ENCODE results near the gene CDKN2B. TPM values are rescaled to one million over a fixed set of nuclear protein-coding genes. Genes with fewer than 3 reads are reported as not detected.

The CDKN2B gene
- total and polyA plus RNA-seq, 2 donors (not counting 3 experiments of a cell fraction or from before 2014, with no cell fraction given) = 1.6 to 2.1 TPM

DNA sequence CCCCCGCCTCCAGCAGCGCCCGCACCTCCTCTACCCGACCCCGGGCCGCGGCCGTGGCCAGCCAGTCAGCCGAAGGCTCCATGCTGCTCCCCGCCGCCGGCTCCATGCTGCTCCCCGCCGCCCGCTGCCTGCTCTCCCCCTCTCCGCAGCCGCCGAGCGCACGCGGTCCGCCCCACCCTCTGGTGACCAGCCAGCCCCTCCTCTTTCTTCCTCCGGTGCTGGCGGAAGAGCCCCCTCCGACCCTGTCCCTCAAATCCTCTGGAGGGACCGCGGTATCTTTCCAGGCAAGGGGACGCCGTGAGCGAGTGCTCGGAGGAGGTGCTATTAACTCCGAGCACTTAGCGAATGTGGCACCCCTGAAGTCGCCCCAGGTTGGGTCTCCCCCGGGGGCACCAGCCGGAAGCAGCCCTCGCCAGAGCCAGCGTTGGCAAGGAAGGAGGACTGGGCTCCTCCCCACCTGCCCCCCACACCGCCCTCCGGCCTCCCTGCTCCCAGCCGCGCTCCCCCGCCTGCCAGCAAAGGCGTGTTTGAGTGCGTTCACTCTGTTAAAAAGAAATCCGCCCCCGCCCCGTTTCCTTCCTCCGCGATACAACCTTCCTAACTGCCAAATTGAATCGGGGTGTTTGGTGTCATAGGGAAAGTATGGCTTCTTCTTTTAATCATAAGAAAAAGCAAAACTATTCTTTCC lies 34.2 kb downstream of the CDKN2B start:
- Histone ChIP-seq H3K4me3 (replicated peaks in 1 of 3; ENCODE audit: insufficient read depth in 1 of 3, low read depth in 1 of 3, low read length in 3 of 3) (peak overlapping the region; percentile 31 to 51 (median 35)), H3K4me2 (ENCODE audit: insufficient read depth, low read length) (peak overlapping the region; percentile 67), H3K27me3 (ENCODE audit: control insufficient read depth in 2 of 2, insufficient read depth in 2 of 2, low read length in 2 of 2) (peaks cover 77 to 99% of the 10 kb centered on the region in 2 experiments), H3K9ac (replicated peaks; ENCODE audit: extremely low read depth, insufficient read depth, low read length) (no peak overlapping the region), H3K9me1 (replicated peaks; ENCODE audit: control insufficient read depth, extremely low read depth, insufficient read depth, low read length) (no peaks in the 10 kb centered on the region), H3K9me3 (replicated peaks; ENCODE audit: control insufficient read depth, insufficient read depth, low read length) (no peaks in the 10 kb centered on the region), H3K79me2 (ENCODE audit: control insufficient read depth, insufficient read depth, low read length) (no peaks in the 10 kb centered on the region), H3K4me1 (ENCODE audit: control insufficient read depth, extremely low read depth, insufficient read depth, low read length) (peaks cover 19% of the 10 kb centered on the region), H2AFZ (ENCODE audit: low read depth, low read length) (peak overlapping the region; percentile 48), H3K36me3 (ENCODE audit: control insufficient read depth in 2 of 2, extremely low read depth in 1 of 2, insufficient read depth in 2 of 2, low read length in 2 of 2) (no peaks in the 10 kb centered on the region), H3K27ac (ENCODE audit: insufficient read depth, low read depth, low read length) (no peak overlapping the region), H4K20me1 (replicated peaks; ENCODE audit: control insufficient read depth, extremely low read depth, insufficient read depth, low read length) (peaks cover 2% of the 10 kb centered on the region)
- no peak for FAIRE-seq
- TF ChIP-seq, protein P1, sequence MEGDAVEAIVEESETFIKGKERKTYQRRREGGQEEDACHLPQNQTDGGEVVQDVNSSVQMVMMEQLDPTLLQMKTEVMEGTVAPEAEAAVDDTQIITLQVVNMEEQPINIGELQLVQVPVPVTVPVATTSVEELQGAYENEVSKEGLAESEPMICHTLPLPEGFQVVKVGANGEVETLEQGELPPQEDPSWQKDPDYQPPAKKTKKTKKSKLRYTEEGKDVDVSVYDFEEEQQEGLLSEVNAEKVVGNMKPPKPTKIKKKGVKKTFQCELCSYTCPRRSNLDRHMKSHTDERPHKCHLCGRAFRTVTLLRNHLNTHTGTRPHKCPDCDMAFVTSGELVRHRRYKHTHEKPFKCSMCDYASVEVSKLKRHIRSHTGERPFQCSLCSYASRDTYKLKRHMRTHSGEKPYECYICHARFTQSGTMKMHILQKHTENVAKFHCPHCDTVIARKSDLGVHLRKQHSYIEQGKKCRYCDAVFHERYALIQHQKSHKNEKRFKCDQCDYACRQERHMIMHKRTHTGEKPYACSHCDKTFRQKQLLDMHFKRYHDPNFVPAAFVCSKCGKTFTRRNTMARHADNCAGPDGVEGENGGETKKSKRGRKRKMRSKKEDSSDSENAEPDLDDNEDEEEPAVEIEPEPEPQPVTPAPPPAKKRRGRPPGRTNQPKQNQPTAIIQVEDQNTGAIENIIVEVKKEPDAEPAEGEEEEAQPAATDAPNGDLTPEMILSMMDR (IDR thresholded peaks at IDR 0.05; ENCODE audit: extremely low read depth in 1 of 2, insufficient read depth in 1 of 2, low read depth in 1 of 2, low read length in 2 of 2) = no peak
- peak; percentile 96 for TF ChIP-seq EZH2 (IDR thresholded peaks at IDR 0.05; ENCODE audit: borderline replicate concordance, low read depth, low read length, severe bottlenecking)
- no peak for TF ChIP-seq POLR2A (IDR thresholded peaks at IDR 0.05; ENCODE audit: low read depth, low read length)
- peak; percentile 51 for DNase-seq (ENCODE audit: low read depth, low spot score)
- dilution Hi-C loops (cut with MboI; ENCODE audit: extremely low pct_ligation_motif_present, low sequenced_read_pairs) = no loop called here
- ChIA-PET POLR2A (no interaction called here), CTCF (interaction anchor here (1.1 to 4.1 kb wide), 5 partner anchors 11 to 162 kb away, joined by 4 to 19 read pairs (median 12); partner anchors contain the start of gene CDKN2B)
- intact Hi-C loops (cut with micrococcal nuclease) = loop anchor here (1.0 kb wide), 1 partner anchor 8 kb away; no protein-coding TSS in a partner anchor
- BruUV-seq (replicated peaks) = no TSS peak

DNA sequence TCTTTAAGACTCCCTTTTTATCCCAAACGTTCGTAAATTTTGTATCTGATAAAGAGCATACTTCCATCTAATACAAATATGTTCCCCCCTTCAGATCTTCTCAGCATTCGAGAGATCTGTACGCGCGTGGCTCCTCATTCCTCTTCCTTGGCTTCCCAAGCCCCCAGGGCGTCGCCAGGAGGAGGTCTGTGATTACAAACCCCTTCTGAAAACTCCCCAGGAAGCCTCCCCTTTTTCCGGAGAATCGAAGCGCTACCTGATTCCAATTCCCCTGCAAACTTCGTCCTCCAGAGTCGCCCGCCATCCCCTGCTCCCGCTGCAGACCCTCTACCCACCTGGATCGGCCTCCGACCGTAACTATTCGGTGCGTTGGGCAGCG lies 34.8 kb downstream of the CDKN2B start:
- Histone ChIP-seq H3K27me3 (ENCODE audit: control insufficient read depth in 2 of 2, insufficient read depth in 2 of 2, low read length in 2 of 2) (peaks cover 77 to 99% of the 10 kb centered on the region in 2 experiments), H3K9ac (replicated peaks; ENCODE audit: extremely low read depth, insufficient read depth, low read length) (no peak overlapping the region), H3K9me3 (replicated peaks; ENCODE audit: control insufficient read depth, insufficient read depth, low read length) (no peaks in the 10 kb centered on the region), H3K4me3 (replicated peaks in 1 of 3; ENCODE audit: insufficient read depth in 1 of 3, low read depth in 1 of 3, low read length in 3 of 3) (peak overlapping the region in 2 of 3 experiments; percentile 31 to 51), H3K9me1 (replicated peaks; ENCODE audit: control insufficient read depth, extremely low read depth, insufficient read depth, low read length) (no peaks in the 10 kb centered on the region), H3K79me2 (ENCODE audit: control insufficient read depth, insufficient read depth, low read length) (no peaks in the 10 kb centered on the region), H2AFZ (ENCODE audit: low read depth, low read length) (peak overlapping the region; percentile 48), H3K36me3 (ENCODE audit: control insufficient read depth in 2 of 2, extremely low read depth in 1 of 2, insufficient read depth in 2 of 2, low read length in 2 of 2) (no peaks in the 10 kb centered on the region), H3K27ac (ENCODE audit: insufficient read depth, low read depth, low read length) (no peak overlapping the region), H3K4me1 (ENCODE audit: control insufficient read depth, extremely low read depth, insufficient read depth, low read length) (peaks cover 19% of the 10 kb centered on the region), H3K4me2 (ENCODE audit: insufficient read depth, low read length) (peak overlapping the region; percentile 24), H4K20me1 (replicated peaks; ENCODE audit: control insufficient read depth, extremely low read depth, insufficient read depth, low read length) (peaks cover 2% of the 10 kb centered on the region)
- BruUV-seq (replicated peaks) = no TSS peak
- FAIRE-seq = no peak
- intact Hi-C loops (cut with micrococcal nuclease) = no loop called here
- dilution Hi-C loops (cut with MboI; ENCODE audit: extremely low pct_ligation_motif_present, low sequenced_read_pairs) = no loop called here
- peak; percentile 29 for DNase-seq (ENCODE audit: low read depth, low spot score)
- ChIA-PET POLR2A (no interaction called here), CTCF (no interaction called here)
- peak; percentile 97 for TF ChIP-seq EZH2 (IDR thresholded peaks at IDR 0.05; ENCODE audit: borderline replicate concordance, low read depth, low read length, severe bottlenecking)
- TF ChIP-seq MYC (IDR thresholded peaks at IDR 0.05; ENCODE audit: low read depth, low read length) = no peak

Data from endothelial cell of umbilical vein (primary cell).